ENCODE measurements around the gene CCDC102B. TPM values are rescaled to one million over a fixed set of nuclear protein-coding genes. Genes with fewer than 3 reads are reported as not detected.

CCDC102B gene
- total and polyA plus RNA-seq, 2 experiments from 2014 or later, result 1.3 to 2.1 TPM

DNA sequence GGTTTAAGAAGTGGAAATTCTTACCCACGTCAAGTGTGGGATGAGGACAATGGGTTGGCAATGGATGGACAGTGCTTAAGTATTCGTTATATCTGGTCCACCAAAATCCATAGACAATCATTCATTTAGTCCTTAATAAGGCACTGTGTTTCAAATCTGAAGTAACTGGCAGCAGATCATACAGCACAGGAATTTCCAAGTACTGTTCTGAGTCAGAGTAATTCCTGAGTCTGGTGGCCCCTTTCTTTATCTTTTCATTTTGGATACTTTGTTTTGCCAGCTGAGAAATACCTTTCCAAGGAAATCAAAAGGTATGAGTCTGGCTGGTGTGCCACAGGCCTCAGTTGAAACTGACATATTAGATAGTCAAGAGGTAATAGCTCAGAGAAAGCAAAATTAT, 31.4 kb upstream of the CCDC102B start:
- ATAC-seq, result no peak
- Histone ChIP-seq H2AFZ (no peak overlapping the region), H3F3A (replicated peaks; ENCODE audit: low read depth) (no peaks in the 10 kb centered on the region), H4K20me1 (replicated peaks; ENCODE audit: insufficient read depth) (no peaks in the 10 kb centered on the region), H3K4me2 (no peak overlapping the region), H3K27ac (ENCODE audit: low read depth) (no peak overlapping the region), H3K79me2 (replicated peaks; ENCODE audit: insufficient read depth) (no peaks in the 10 kb centered on the region), H3K27me3 (ENCODE audit: insufficient read depth) (no peaks in the 10 kb centered on the region), H3K36me3 (ENCODE audit: insufficient read depth) (no peaks in the 10 kb centered on the region), H3K4me1 (ENCODE audit: insufficient read depth) (no peaks in the 10 kb centered on the region), H3K9me2 (ENCODE audit: insufficient read depth) (peaks cover 5% of the 10 kb centered on the region; the same call in 1 of the 2 replicates), H3K4me3 (no peak overlapping the region)
- Mint-ChIP-seq H3K4me1 (no peaks in the 10 kb centered on the region), H3K36me3 (ENCODE audit: low read depth) (no peaks in the 10 kb centered on the region), H3K9me3 (peaks cover 8% of the 10 kb centered on the region; the same call in 1 of the 3 replicates), H3K27ac (no peak overlapping the region), H3K27me3 (ENCODE audit: insufficient read depth, low read depth, poor library complexity) (peaks cover 3% of the 10 kb centered on the region), H3K4me3 (no peak overlapping the region)
- DNase-seq (ENCODE audit: low spot score), result no peak
- TF ChIP-seq POLR2AphosphoS5 (IDR thresholded peaks at IDR 0.05; ENCODE audit: low read depth) (no peak), ZNF462 (CRISPR knock-in tag; IDR thresholded peaks at IDR 0.05) (no peak), JUNB (IDR thresholded peaks at IDR 0.05; ENCODE audit: unreplicated experiment) (no peak), EZH2phosphoT487 (IDR thresholded peaks at IDR 0.05; ENCODE audit: unreplicated experiment) (no peak), NANOG (IDR thresholded peaks at IDR 0.05; ENCODE audit: borderline replicate concordance) (no peak), ZNF331 (CRISPR knock-in tag; IDR thresholded peaks at IDR 0.05; ENCODE audit: low read depth) (no peak), EZH2 (IDR thresholded peaks at IDR 0.05; ENCODE audit: low read depth, unreplicated experiment) (no peak), CREB1 (CRISPR knock-in tag; IDR thresholded peaks at IDR 0.05; ENCODE audit: low read depth) (no peak), STAT1 (IDR thresholded peaks at IDR 0.05; ENCODE audit: unreplicated experiment) (no peak), REST (IDR thresholded peaks at IDR 0.05; ENCODE audit: unreplicated experiment) (no peak), ZNF114 (CRISPR knock-in tag; IDR thresholded peaks at IDR 0.05) (no peak)
- TF ChIP-seq, protein P1, sequence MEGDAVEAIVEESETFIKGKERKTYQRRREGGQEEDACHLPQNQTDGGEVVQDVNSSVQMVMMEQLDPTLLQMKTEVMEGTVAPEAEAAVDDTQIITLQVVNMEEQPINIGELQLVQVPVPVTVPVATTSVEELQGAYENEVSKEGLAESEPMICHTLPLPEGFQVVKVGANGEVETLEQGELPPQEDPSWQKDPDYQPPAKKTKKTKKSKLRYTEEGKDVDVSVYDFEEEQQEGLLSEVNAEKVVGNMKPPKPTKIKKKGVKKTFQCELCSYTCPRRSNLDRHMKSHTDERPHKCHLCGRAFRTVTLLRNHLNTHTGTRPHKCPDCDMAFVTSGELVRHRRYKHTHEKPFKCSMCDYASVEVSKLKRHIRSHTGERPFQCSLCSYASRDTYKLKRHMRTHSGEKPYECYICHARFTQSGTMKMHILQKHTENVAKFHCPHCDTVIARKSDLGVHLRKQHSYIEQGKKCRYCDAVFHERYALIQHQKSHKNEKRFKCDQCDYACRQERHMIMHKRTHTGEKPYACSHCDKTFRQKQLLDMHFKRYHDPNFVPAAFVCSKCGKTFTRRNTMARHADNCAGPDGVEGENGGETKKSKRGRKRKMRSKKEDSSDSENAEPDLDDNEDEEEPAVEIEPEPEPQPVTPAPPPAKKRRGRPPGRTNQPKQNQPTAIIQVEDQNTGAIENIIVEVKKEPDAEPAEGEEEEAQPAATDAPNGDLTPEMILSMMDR (conservative IDR thresholded peaks at IDR 0.05; ENCODE audit: low read depth in 2 of 2), result no peak
- TF ChIP-seq, protein P2, sequence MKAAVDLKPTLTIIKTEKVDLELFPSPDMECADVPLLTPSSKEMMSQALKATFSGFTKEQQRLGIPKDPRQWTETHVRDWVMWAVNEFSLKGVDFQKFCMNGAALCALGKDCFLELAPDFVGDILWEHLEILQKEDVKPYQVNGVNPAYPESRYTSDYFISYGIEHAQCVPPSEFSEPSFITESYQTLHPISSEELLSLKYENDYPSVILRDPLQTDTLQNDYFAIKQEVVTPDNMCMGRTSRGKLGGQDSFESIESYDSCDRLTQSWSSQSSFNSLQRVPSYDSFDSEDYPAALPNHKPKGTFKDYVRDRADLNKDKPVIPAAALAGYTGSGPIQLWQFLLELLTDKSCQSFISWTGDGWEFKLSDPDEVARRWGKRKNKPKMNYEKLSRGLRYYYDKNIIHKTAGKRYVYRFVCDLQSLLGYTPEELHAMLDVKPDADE (IDR thresholded peaks at IDR 0.05), result no peak
